HG03558 (cell line): ENCODE measurements around the gene MAPRE2.

ENCODE experiments used
- ATAC-seq: cut with Tn5 transposase; IDR thresholded peaks from one replicate; pipeline ENCODE4 v1.9.1; 2021; ENCODE audit warnings: moderate number of reproducible peaks; ENCODE audit not compliant: unreplicated experiment; ENCODE audit errors: extremely low read depth

MAPRE2 gene

DNA sequence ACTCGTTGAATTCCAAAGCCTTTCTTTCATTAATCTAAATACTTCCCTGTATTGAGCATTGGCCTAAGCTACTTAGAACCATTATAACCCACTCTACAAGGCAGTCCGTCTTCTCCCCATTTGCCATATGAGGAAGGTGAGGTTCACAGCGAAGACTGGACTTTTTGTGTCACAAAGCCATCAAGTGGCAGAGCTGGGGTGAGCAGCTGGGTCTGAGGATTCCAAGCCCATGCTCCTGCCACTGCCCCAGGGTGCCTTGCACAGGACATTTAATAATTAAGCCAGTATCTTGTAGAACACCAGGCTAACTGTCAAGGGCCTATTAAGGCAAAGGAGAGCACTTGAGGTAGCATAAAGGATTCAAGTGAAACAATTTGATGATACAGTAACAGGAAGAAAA, 130.8 kb downstream of the MAPRE2 start:
- no peak for ATAC-seq

- ATAC-seq: no peak
These were observed 131.3 kb downstream of the MAPRE2 start for GRCh38 chr18:35172451-35173035.

GRCh38 chr18:35174093-35174731, 133.0 kb downstream of the MAPRE2 start:
- peak; percentile 45 for ATAC-seq

DNA sequence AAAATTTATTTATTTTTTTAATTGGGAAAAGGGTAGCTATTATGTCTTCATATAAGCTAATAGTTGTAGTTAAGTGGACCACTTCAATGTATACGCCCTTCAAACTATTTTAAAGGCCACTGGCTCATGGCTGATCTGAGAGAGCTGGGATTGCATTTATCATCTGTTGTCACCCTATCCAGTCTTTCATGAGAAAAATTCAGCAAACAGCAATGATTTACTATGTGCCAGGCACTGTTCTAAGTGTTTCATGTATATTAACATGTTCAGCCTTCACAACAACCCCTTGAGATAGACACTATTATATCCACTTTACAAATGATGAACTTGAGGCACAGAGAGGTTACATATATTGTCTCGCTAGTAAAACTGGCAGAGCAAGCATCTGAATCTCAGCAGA, 133.5 kb downstream of the MAPRE2 start:
- ATAC-seq: no peak

- no peak for ATAC-seq
These were observed 135.7 kb downstream of the MAPRE2 start for GRCh38 chr18:35176925-35177324.

DNA sequence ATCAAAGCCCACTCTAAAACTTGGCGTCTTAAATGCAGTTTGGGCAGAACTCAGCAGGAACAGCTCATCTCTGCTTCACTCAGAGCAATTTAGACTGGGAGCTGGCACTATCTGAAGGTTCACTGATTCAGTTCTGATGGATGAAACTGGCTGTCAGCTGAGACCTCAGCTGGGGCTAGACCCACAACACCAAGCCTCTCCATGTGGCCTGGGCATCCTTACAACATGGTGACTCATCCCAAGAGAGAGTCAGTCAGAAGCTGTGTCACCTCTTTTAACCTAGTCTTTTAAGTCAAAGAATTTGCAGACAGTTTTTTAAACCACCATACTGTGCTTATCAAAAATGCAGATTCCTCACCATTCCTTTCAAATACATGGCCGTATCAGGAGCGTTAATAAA, 137.0 kb downstream of the MAPRE2 start:
- ATAC-seq: peak; percentile 50

- ATAC-seq: no peak
These were observed 138.7 kb downstream of the MAPRE2 start for GRCh38 chr18:35179906-35180305.

DNA sequence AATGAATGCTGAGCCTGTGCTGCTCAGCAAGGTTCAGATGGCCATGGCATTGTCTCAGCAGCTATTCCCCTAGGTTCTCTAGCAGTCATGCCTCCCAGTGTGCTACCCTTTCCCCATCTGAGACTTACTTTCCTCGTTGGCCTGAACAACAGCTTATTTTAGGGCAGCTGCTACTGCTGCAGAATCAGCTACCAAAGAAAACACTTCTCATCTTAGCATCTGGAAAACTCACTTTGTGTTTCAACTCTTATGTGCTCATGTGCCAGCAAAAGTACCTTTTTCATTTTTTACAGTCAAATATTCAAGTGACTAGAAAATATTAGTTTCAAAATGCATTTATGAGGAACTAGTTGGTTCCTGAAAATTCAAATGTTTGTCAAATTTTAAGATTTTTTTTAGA, 139.2 kb downstream of the MAPRE2 start:
- ATAC-seq: no peak

DNA sequence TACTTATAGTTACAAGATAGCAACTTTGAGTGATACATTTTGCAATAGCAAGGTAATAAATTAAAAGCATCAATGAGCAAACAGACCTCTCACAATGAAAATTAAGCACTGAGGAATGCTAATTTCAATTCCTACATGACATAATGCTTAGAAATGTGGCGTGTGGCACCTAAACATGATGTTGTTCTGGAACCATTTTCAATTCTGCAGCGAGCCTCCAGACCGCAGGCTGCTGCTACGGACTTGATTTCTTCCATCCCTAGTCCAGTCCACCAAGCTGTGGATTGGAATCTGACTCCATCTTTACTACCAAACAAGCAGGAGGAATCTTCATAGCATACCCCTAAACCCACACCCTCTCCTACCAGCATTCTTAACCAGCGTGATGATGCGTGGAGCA, 140.9 kb downstream of the MAPRE2 start:
- no peak for ATAC-seq

DNA sequence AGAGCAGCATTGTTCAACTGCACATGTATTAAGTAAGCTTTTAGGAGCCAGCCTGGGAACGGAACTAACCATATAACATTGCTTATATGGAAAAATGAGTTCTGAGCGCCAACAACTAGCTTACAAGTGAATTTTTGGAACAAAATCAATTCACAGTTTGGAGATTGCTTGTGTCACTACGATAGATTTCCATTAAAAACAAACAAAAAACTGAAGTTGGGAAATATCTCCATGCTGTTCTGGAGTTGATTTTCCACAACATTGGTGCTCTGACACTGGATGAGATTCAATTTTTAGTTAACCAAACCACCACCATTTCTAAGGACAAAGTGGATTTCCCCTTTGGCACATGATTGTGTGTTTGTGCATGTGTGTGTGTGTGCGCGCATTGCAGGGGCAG, 142.7 kb downstream of the MAPRE2 start:
- ATAC-seq: no peak

GRCh38 chr18:35185771-35186170, 144.6 kb downstream of the MAPRE2 start:
- no peak for ATAC-seq

DNA sequence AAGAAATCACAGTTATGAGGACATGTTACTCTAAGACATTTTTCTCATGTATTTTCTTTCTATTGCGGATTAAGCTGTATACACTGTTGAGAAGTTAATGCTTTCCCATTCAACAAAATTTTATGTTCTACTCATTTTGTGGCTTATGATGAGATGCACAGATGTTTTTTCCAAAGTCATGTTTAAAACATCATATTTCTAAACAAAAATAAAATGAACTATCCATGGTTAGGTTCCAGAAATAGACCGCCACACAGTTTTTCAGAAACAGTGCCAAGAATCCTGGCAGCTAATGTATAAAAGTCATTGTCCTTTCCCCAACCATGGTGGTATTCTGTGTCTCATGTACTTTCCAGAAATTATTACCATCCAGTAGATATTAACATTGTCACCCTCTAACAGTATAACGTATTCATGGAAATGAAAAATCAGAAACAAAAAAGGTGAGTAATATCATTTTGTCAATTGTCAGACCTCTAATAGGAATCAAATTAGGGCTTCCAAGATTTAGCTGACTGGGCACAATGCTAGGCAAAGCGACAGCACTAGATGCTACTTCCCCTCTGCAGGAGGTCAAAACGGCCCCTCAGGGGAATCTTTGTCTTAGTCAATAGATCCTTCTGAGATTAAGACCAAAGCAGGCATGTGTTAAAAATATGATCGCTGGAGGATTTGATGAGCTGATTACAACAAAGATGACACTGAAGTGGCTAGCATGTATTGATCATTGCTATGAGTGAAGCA, 145.2 kb downstream of the MAPRE2 start:
- no peak for ATAC-seq

GRCh38 chr18:35189510-35189909, 148.3 kb downstream of the MAPRE2 start:
- no peak for ATAC-seq

GRCh38 chr18:35190948-35191697, 149.9 kb downstream of the MAPRE2 start:
- ATAC-seq: no peak

GRCh38 chr18:35191698-35192025, 150.4 kb downstream of the MAPRE2 start:
- no peak for ATAC-seq

GRCh38 chr18:35192415-35192814, 151.2 kb downstream of the MAPRE2 start:
- no peak for ATAC-seq
